Dendritic cell treated with granulocyte-macrophage colony-stimulating factor and Interleukin-4, amounts not matched to agents 40 ng/mL and 50 ng/mL, for 4 days (primary cell): ENCODE results near the gene IP6K3.

Experiments
- H3K27ac Mint-ChIP-seq: one replicate; pipeline ENCODE4 v1.8.0; 2022; ENCODE audit warnings: mild to moderate bottlenecking, mixed read lengths
- H3K27me3 Mint-ChIP-seq: one replicate; pipeline ENCODE4 v1.8.0; 2022; ENCODE audit warnings: mild to moderate bottlenecking, mixed read lengths
- H3K36me3 Mint-ChIP-seq: one replicate; pipeline ENCODE4 v1.8.0; 2022; ENCODE audit warnings: low read depth, mixed read lengths
- H3K4me1 Mint-ChIP-seq: one replicate; pipeline ENCODE4 v1.8.0; 2022; ENCODE audit warnings: low read depth, mixed read lengths
- H3K4me3 Mint-ChIP-seq: one replicate; pipeline ENCODE4 v1.8.0; 2022; ENCODE audit warnings: mild to moderate bottlenecking, moderate library complexity, mixed read lengths
- H3K9me3 Mint-ChIP-seq: one replicate; pipeline ENCODE4 v1.8.0; 2022; ENCODE audit warnings: mixed read lengths
- intact Hi-C: fragments of 100-400 bp; cut with micrococcal nuclease; formaldehyde crosslinking; loops from one replicate; pipeline ENCODE4 v1.15.0; 2022

Gene IP6K3

GRCh38 chr6:33723371-33724085 is 23.2 kb downstream of the IP6K3 start:
- Mint-ChIP-seq H3K36me3 (no peaks in the 10 kb centered on the region), H3K4me3 (no peak overlapping the region), H3K4me1 (no peaks in the 10 kb centered on the region), H3K9me3 (no peaks in the 10 kb centered on the region), H3K27ac (no peak overlapping the region), H3K27me3 (peaks cover 28% of the 10 kb centered on the region)
- intact Hi-C loops, result no loop called here

GRCh38 chr6:33722103-33722623 is 24.5 kb downstream of the IP6K3 start:
- intact Hi-C loops, result no loop called here
- H3K4me3 Mint-ChIP-seq, result no peak overlapping the region
- H3K27ac Mint-ChIP-seq, result no peak overlapping the region
- no peaks in the 10 kb centered on the region for H3K4me1 Mint-ChIP-seq
- peaks cover 27% of the 10 kb centered on the region for H3K27me3 Mint-ChIP-seq
- no peaks in the 10 kb centered on the region for H3K36me3 Mint-ChIP-seq
- H3K9me3 Mint-ChIP-seq, result no peaks in the 10 kb centered on the region

GRCh38 chr6:33721508-33721907 is 25.2 kb downstream of the IP6K3 start:
- H3K4me3 Mint-ChIP-seq, result no peak overlapping the region
- H3K27me3 Mint-ChIP-seq, result peaks cover 24% of the 10 kb centered on the region
- no peaks in the 10 kb centered on the region for H3K9me3 Mint-ChIP-seq
- no peak overlapping the region for H3K27ac Mint-ChIP-seq
- no peaks in the 10 kb centered on the region for H3K4me1 Mint-ChIP-seq
- intact Hi-C loops, result no loop called here
- H3K36me3 Mint-ChIP-seq, result no peaks in the 10 kb centered on the region

GRCh38 chr6:33720998-33721397 is 25.7 kb downstream of the IP6K3 start:
- Mint-ChIP-seq H3K27me3 (peaks cover 24% of the 10 kb centered on the region), H3K9me3 (no peaks in the 10 kb centered on the region), H3K27ac (no peak overlapping the region), H3K36me3 (no peaks in the 10 kb centered on the region), H3K4me3 (no peak overlapping the region), H3K4me1 (no peaks in the 10 kb centered on the region)
- intact Hi-C loops, result no loop called here

GRCh38 chr6:33719326-33719987 is 27.2 kb downstream of the IP6K3 start:
- Mint-ChIP-seq H3K27me3 (peaks cover 21% of the 10 kb centered on the region), H3K27ac (no peak overlapping the region), H3K36me3 (no peaks in the 10 kb centered on the region), H3K9me3 (no peaks in the 10 kb centered on the region), H3K4me3 (no peak overlapping the region), H3K4me1 (no peaks in the 10 kb centered on the region)
- intact Hi-C loops, result no loop called here

- Mint-ChIP-seq H3K36me3 (no peaks in the 10 kb centered on the region), H3K4me3 (no peak overlapping the region), H3K9me3 (no peaks in the 10 kb centered on the region), H3K27me3 (peaks cover 18% of the 10 kb centered on the region), H3K27ac (no peak overlapping the region), H3K4me1 (no peaks in the 10 kb centered on the region)
- intact Hi-C loops, result no loop called here
Measured at GRCh38 chr6:33718713-33719112, 28.0 kb downstream of the IP6K3 start.

GRCh38 chr6:33717934-33718455 is 28.7 kb downstream of the IP6K3 start:
- H3K4me3 Mint-ChIP-seq, result no peak overlapping the region
- H3K36me3 Mint-ChIP-seq, result no peaks in the 10 kb centered on the region
- H3K27me3 Mint-ChIP-seq, result peaks cover 14% of the 10 kb centered on the region
- H3K9me3 Mint-ChIP-seq, result no peaks in the 10 kb centered on the region
- H3K27ac Mint-ChIP-seq, result no peak overlapping the region
- H3K4me1 Mint-ChIP-seq, result no peaks in the 10 kb centered on the region
- intact Hi-C loops, result no loop called here

GRCh38 chr6:33716890-33717632 is 29.6 kb downstream of the IP6K3 start:
- H3K4me3 Mint-ChIP-seq, result no peak overlapping the region
- H3K27ac Mint-ChIP-seq, result no peak overlapping the region
- intact Hi-C loops, result no loop called here
- no peaks in the 10 kb centered on the region for H3K36me3 Mint-ChIP-seq
- H3K9me3 Mint-ChIP-seq, result no peaks in the 10 kb centered on the region
- peaks cover 1% of the 10 kb centered on the region for H3K4me1 Mint-ChIP-seq
- H3K27me3 Mint-ChIP-seq, result peaks cover 10% of the 10 kb centered on the region

GRCh38 chr6:33716379-33716778 is 30.3 kb downstream of the IP6K3 start:
- Mint-ChIP-seq H3K4me3 (no peak overlapping the region), H3K27me3 (peaks cover 6% of the 10 kb centered on the region), H3K27ac (no peak overlapping the region), H3K9me3 (no peaks in the 10 kb centered on the region), H3K4me1 (peaks cover 5% of the 10 kb centered on the region), H3K36me3 (peaks cover 3% of the 10 kb centered on the region)
- intact Hi-C loops, result no loop called here

GRCh38 chr6:33714385-33715040 is 32.2 kb downstream of the IP6K3 start:
- Mint-ChIP-seq H3K9me3 (no peaks in the 10 kb centered on the region), H3K27me3 (peaks cover 1% of the 10 kb centered on the region), H3K4me3 (no peak overlapping the region), H3K27ac (no peak overlapping the region), H3K36me3 (peaks cover 16% of the 10 kb centered on the region), H3K4me1 (peaks cover 17% of the 10 kb centered on the region)
- intact Hi-C loops, result no loop called here

GRCh38 chr6:33713786-33714185 is 32.9 kb downstream of the IP6K3 start:
- peaks cover 23% of the 10 kb centered on the region for H3K36me3 Mint-ChIP-seq
- intact Hi-C loops, result no loop called here
- H3K4me3 Mint-ChIP-seq, result no peak overlapping the region
- no peak overlapping the region for H3K27ac Mint-ChIP-seq
- H3K9me3 Mint-ChIP-seq, result no peaks in the 10 kb centered on the region
- no peaks in the 10 kb centered on the region for H3K27me3 Mint-ChIP-seq
- H3K4me1 Mint-ChIP-seq, result peaks cover 17% of the 10 kb centered on the region

GRCh38 chr6:33712914-33713313 is 33.8 kb downstream of the IP6K3 start:
- Mint-ChIP-seq H3K4me1 (peaks cover 17% of the 10 kb centered on the region), H3K4me3 (no peak overlapping the region), H3K27me3 (no peaks in the 10 kb centered on the region), H3K27ac (no peak overlapping the region), H3K36me3 (peaks cover 32% of the 10 kb centered on the region), H3K9me3 (no peaks in the 10 kb centered on the region)
- intact Hi-C loops, result no loop called here

GRCh38 chr6:33711140-33712129 is 35.3 kb downstream of the IP6K3 start, which contains the start of gene UQCC2:
UQCC2 (minus strand) TSS chr6:33711700; CDS start chr6:33711686, 14 bp downstream.
- intact Hi-C loops, result no loop called here
- peak within 1 kb of the TSS; percentile 99 for H3K4me3 Mint-ChIP-seq
- H3K27ac Mint-ChIP-seq, result peak within 1 kb of the TSS; percentile 99
- H3K36me3 Mint-ChIP-seq, result peaks cover 35% of the 10 kb centered on the region
- H3K9me3 Mint-ChIP-seq, result no peaks in the 10 kb centered on the region
- peaks cover 17% of the 10 kb centered on the region for H3K4me1 Mint-ChIP-seq
- no peaks in the 10 kb centered on the region for H3K27me3 Mint-ChIP-seq
